ENCODE measurements around the gene RYR1.

DNA sequence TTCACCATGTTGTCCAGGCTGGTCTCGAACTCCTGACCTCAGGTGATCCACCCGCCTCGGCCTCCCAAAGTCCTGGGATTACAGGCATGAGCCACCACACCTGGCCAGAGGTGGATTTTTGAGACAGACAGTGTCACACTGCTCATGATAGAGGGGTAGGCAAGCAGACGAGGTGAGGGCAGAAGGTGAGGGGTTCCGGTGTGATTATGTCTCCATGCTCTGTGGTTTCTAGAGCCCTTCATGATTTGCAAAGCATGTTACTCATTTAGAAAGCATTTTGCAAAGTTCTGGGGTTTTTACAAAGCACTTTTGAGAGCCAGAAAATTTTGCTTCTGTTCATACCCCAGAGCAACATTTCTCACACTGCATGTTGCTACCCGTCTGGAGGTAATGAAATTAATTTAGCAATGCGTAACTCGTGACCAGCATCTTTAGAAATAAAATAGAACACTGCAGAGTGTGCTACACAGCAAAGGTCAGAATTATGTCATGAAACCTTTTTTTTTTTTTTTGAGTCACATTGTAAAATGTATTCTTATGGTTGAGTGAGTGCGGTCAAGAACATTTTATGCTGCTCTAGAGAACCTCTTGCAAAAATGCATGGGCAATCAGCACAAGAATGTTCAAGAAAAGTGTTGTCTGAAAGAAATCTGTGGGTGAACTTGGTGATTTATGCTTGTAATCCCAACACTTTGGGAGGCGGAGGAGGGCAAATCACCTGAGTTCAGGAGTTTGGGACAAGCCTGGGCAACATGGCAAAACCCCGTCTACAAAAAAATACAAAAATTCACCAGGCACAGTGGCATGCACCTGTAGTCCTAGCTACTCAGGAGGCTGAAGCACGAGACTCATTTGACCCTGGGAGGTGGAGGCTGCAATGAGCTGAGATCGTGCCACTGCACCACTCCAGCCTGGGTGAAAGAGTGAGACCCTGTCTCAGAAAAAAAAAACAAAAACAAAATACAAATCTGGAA is 126.2 kb downstream of the RYR1 start:
- TF ChIP-seq, protein P1, sequence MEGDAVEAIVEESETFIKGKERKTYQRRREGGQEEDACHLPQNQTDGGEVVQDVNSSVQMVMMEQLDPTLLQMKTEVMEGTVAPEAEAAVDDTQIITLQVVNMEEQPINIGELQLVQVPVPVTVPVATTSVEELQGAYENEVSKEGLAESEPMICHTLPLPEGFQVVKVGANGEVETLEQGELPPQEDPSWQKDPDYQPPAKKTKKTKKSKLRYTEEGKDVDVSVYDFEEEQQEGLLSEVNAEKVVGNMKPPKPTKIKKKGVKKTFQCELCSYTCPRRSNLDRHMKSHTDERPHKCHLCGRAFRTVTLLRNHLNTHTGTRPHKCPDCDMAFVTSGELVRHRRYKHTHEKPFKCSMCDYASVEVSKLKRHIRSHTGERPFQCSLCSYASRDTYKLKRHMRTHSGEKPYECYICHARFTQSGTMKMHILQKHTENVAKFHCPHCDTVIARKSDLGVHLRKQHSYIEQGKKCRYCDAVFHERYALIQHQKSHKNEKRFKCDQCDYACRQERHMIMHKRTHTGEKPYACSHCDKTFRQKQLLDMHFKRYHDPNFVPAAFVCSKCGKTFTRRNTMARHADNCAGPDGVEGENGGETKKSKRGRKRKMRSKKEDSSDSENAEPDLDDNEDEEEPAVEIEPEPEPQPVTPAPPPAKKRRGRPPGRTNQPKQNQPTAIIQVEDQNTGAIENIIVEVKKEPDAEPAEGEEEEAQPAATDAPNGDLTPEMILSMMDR (IDR thresholded peaks at IDR 0.05) = no peak
- TF ChIP-seq POLR2A (IDR thresholded peaks at IDR 0.05) = no peak

All from lower leg skin (tissue), 3 donors.